SKM-1 treated with dmso at 0.1 percent for 144 hours (cell line): ENCODE data around the gene CCDC3.
"Not testable (repeated sequence)": the region's sequence is repeated elsewhere in the genome, so short reads cannot be mapped to it uniquely, and the experiment has no call there.

Experiments
- DNase-seq: peaks from one replicate; lab custom pipeline; 2025; ENCODE audit not compliant: unreplicated experiment; lab: John Stamatoyannopoulos, UW

The CCDC3 gene

DNA sequence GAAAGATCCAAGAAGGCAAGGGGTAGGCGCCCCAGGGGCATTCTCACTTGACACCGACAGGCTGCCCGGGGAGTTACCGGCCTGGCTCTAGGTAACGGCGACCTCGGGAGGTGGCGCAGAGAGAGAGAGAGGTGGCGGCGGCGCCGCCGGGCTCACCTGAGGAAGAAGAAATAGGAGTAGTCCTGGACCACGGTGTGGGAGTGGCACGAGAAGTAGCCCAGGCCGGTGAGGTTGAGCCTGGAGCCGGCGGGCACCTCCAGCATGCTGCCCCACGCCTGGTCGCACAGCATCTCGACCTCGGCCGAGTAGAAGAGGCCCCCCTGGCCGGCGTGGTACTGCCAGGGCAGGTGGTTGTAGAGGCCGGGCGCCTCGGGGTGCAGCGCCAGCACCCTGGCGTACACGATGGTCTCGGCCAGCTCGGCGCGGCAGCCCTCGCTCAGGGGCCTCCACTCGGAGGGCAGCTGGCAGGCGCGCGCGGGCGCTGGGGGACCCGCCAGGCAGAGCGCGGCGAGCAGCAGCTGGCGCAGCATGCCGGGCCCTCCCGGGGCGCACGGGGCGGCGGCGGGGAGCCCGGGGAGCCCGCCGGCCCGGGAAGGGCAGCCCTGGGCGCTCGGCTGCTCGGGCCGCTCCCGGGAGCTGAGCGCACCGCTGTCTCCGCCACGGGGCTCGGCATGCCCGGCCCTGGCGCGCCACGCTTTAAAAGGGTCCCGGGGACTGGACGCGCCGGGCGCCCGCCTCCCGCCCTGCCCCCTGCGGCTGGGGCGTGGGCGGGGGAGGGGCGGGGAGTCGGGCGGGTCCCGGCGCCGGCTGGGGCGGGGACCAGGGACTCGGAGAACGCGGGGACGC is at the start of gene CCDC3:
Gene CCDC3, minus strand, starts transcription at position 673 of the 846 bp plus-strand sequence. Its CDS starts 143 bp downstream, at position 530.
- DNase-seq: no peak

GRCh38 chr10:13051126-13051694 is 49.7 kb upstream of the CCDC3 start:
- no peak for DNase-seq

DNA sequence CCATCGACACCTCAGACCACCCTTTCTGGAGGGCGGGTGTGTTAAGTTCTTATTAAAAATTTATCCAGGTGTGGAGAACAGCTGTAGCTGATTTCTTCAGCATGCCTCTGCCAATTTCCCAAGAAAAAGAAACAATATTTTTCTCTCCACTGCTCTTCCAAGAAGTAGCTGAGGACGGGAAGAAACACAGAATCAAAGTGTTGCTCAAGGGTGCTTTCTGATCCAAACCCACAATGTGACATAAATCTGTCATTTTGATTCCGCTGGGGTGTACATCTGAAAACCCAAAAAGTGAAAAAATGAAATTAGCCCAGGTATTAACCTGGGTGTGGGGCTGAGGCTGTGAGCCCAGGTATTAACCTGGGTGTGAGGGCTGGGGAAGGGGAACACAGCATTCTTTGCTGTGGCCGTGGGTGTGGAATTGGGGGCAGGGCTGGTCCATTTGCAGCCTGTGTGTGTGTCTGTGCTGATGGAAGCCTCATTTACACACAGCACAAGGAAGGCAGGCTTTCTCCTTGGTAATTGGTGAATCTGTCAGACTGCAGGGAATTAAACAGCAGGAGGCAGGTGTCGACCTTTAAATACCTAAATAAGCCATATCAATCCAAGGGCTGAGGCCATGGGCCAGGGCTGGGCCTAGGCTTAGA is 48.4 kb upstream of the CCDC3 start:
- no peak for DNase-seq

GRCh38 chr10:13048762-13049161 is 47.2 kb upstream of the CCDC3 start:
- DNase-seq: no peak

- no peak for DNase-seq
These were observed 46.2 kb upstream of the CCDC3 start for GRCh38 chr10:13047529-13048206.

DNA sequence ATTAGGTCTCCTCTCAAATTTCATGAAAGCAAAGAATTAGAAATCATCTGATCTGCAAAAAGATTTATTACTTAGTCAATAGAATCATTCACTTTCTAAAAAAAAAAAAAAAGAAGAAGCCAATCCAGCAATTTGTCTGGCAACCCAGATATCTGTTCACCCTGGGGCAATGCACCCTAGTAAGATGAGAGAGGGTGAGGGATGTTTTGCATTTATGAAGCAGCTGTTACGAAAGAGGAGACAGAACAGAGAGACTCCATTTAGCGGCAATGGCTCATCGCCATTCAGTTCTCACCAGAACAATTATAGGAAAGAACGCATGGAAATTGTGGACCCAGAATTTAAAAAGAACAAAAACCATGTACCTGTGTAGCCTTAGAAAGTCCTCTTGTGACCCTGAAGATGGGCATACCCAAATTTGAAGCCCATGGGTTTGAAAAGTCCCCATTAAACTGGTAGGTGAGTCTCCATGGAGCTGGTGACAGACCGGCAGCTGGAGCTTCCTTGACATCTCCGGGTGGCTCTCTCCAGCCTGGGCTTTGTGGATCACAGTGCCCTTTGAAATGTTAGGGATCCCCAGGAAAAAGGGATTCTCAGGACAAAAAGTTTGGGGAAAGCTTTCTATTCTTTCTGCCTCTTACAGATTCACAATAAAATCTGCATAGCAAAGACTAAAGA is 45.5 kb upstream of the CCDC3 start:
- no peak for DNase-seq

GRCh38 chr10:13043520-13043919 is 42.0 kb upstream of the CCDC3 start:
- no peak for DNase-seq

- no peak for DNase-seq
These were observed 38.2 kb upstream of the CCDC3 start for GRCh38 chr10:13039761-13040160.

GRCh38 chr10:13038391-13038790 is 36.9 kb upstream of the CCDC3 start:
- DNase-seq: no peak

- no peak for DNase-seq
These were observed 36.3 kb upstream of the CCDC3 start for GRCh38 chr10:13037832-13038231.

DNA sequence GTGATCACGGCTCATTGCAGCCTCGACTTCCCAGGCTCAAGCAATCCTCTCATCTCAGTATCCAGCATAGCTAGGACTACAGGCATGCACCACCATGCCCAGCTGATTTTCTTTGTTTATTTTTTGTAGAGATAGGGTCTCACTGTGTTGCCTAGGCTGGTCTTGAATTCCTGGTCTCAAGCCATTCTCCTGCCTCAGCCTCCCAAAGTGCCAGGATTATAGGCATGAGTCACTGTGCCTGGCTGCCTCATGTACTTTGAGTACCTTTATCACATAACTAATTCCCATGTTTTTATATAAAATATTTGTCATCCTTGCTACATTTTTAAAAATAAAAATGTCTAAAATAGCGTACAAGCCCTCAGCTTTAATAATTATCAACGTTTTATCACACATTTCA is 35.3 kb upstream of the CCDC3 start:
- no peak for DNase-seq

DNA sequence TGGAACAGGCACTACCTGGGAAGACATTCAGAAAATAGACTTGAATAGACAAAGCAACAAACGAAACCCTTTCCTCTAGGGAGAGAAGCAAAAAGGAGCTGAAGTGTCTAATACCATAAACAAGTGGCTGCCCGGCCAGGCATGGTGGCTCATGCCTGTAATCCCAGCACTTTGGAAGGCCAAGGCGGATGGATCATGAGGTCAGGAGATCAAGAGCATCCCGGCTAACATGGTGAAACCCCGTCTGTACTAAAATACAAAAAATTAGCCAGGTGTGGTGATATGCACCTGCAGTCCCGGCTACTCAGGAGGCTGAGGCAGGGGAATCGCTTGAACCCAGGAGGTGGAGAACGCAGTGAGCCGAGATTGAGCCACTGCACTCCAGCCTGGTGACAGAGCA is 34.2 kb upstream of the CCDC3 start:
- not testable (repeated sequence) for DNase-seq

- DNase-seq: no peak
These were observed 25.4 kb upstream of the CCDC3 start for GRCh38 chr10:13026873-13027272.

GRCh38 chr10:13023754-13024153 is 22.2 kb upstream of the CCDC3 start:
- no peak for DNase-seq

GRCh38 chr10:13019280-13019679 is 17.8 kb upstream of the CCDC3 start:
- no peak for DNase-seq

DNA sequence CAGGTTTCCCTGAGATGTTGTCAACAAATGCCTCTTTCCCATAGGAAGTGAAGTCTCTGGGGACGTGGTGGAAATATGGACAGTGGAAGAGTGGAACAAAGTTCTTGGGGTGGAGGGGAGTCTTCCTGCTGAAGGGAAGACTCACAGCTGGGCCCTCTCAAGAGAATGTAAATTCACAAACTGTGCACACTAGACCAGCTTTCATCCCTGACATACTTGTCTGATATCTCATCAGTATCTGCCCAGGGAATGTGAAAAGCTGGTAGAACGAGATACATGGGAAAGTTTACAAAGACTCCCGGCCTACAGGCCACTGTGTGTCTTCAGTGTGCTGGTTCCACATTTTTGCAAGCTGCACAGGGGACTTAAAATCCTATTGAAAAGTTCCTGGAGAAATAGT is 16.7 kb upstream of the CCDC3 start:
- no peak for DNase-seq

GRCh38 chr10:13016886-13017285 is 15.4 kb upstream of the CCDC3 start:
- no peak for DNase-seq

GRCh38 chr10:13016426-13016825 is 14.9 kb upstream of the CCDC3 start:
- no peak for DNase-seq

DNA sequence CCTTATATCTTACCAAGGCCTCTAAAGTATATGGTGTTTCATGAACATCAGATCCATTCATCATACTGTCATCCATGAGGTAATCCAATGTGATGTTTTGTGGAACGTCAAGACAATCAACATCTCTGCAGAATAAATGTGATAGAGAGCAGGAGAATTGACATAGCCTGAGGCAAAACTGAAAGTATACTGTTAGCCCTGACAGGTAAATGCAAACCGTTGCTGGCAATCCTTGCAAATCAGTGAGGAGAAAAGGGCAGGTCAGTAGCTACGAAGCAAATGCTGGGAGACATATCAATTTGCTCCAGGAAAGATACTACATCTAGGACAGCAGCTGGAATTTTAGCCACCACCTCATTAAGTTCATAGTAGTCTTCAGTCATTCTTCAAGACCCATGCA is 4.5 kb upstream of the CCDC3 start:
- no peak for DNase-seq

DNA sequence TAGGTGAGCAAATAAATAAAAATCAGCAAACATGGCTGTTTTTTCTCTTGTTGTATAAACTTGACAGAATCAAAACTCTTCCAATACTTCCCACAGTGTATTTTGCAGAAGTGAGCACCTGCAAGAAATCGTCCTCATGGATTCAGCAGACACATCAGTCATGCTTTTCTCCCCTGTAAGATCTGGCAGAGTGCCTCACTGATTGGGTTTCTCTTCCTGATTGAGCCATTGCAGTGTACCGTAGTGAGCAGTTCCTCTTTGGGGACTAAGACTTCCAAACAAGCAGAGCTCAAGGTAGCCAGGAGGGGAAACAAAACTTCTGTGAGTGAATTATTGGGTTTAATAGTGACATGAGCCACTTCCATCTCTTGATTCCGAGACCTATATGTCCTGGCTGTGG is 2.2 kb upstream of the CCDC3 start:
- no peak for DNase-seq

DNA sequence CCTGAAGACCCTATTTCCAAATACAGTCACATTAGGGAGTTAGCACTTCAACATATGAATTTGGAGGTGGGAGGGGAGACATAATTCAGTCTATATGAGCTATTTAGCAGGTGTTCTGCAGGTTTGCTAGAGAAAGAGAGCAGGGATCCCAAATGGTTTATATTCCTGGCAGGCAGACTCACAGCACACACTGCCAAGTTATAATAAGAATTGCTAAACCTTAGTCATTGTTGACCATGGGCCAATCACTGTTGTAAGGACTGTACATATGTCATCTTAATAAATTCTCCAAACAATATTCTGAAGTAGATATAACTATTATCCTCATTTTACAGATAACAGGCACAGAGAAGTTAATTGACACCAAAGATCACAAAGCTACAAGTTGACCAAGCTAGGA is 1.5 kb upstream of the CCDC3 start:
- no peak for DNase-seq
